Measurements from ENCODE around the gene NFATC4.

Gene NFATC4

GRCh38 chr14:24416254-24416931 lies 48.4 kb downstream of the NFATC4 start:
- no peak overlapping the region for H2AFZ ChIP-seq (ENCODE audit: low read length)
- no peak for TF ChIP-seq EZH2 (IDR thresholded peaks at IDR 0.05; ENCODE audit: borderline replicate concordance, low read length)
- no peak for TF ChIP-seq CTCF (IDR thresholded peaks at IDR 0.05; ENCODE audit: low read length)
- H3K27ac ChIP-seq (ENCODE audit: low read depth, low read length, poor library complexity, severe bottlenecking) = no peak overlapping the region
- no peak overlapping the region for H3K9ac ChIP-seq (ENCODE audit: low read length)
- H3F3A ChIP-seq (ENCODE audit: insufficient read depth, low read length) = no peaks in the 10 kb centered on the region
- H3K9me2 ChIP-seq (ENCODE audit: low read depth, low read length) = no peaks in the 10 kb centered on the region
- H4K20me1 ChIP-seq (ENCODE audit: insufficient read depth, low read length) = no peaks in the 10 kb centered on the region
- H3K27me3 ChIP-seq (ENCODE audit: insufficient read depth, low read length) = 0 out of 2 replicates have a peak, but pooled peaks cover 6% of the 10 kb centered on the region
- no peaks in the 10 kb centered on the region for H3K36me3 ChIP-seq (ENCODE audit: insufficient read depth, low read length)
- no peaks in the 10 kb centered on the region for H3K4me1 ChIP-seq (ENCODE audit: insufficient read depth, low read length, severe bottlenecking)
- no peak overlapping the region for H3K4me2 ChIP-seq (ENCODE audit: low read length)
- H3K9me3 ChIP-seq (ENCODE audit: low read length) = no peaks in the 10 kb centered on the region
- H3K79me2 ChIP-seq (ENCODE audit: insufficient read depth, low read length) = no peaks in the 10 kb centered on the region
- H3K4me3 ChIP-seq (ENCODE audit: low read depth, low read length, poor library complexity, severe bottlenecking) = no peak overlapping the region

GRCh38 chr14:24416932-24417619 lies 49.1 kb downstream of the NFATC4 start:
- Histone ChIP-seq H3K4me3 (ENCODE audit: low read depth, low read length, poor library complexity, severe bottlenecking) (no peak overlapping the region), H3K4me1 (ENCODE audit: insufficient read depth, low read length, severe bottlenecking) (no peaks in the 10 kb centered on the region)

GRCh38 chr14:24417832-24418491 lies 50.0 kb downstream of the NFATC4 start:
- Histone ChIP-seq H3K27me3 (ENCODE audit: insufficient read depth, low read length) (0 out of 2 replicates have a peak, but pooled peaks cover 6% of the 10 kb centered on the region), H3K36me3 (ENCODE audit: insufficient read depth, low read length) (no peaks in the 10 kb centered on the region), H3K9ac (ENCODE audit: low read length) (no peak overlapping the region), H3K4me2 (ENCODE audit: low read length) (no peak overlapping the region), H3K9me3 (ENCODE audit: low read length) (no peaks in the 10 kb centered on the region), H4K20me1 (ENCODE audit: insufficient read depth, low read length) (no peaks in the 10 kb centered on the region), H3F3A (ENCODE audit: insufficient read depth, low read length) (no peaks in the 10 kb centered on the region), H3K4me1 (ENCODE audit: insufficient read depth, low read length, severe bottlenecking) (peaks cover 7% of the 10 kb centered on the region), H3K4me3 (ENCODE audit: low read depth, low read length, poor library complexity, severe bottlenecking) (no peak overlapping the region), H3K9me2 (ENCODE audit: low read depth, low read length) (no peaks in the 10 kb centered on the region), H2AFZ (ENCODE audit: low read length) (no peak overlapping the region), H3K27ac (ENCODE audit: low read depth, low read length, poor library complexity, severe bottlenecking) (no peak overlapping the region), H3K79me2 (ENCODE audit: insufficient read depth, low read length) (no peaks in the 10 kb centered on the region)
- TF ChIP-seq CTCF (IDR thresholded peaks at IDR 0.05; ENCODE audit: low read length) = no peak
- TF ChIP-seq EZH2 (IDR thresholded peaks at IDR 0.05; ENCODE audit: borderline replicate concordance, low read length) = no peak

More at GRCh38 chr14:24416932-24417619, 49.1 kb downstream of the NFATC4 start:
- Histone ChIP-seq H3K9ac (ENCODE audit: low read length) (no peak overlapping the region), H3K9me2 (ENCODE audit: low read depth, low read length) (no peaks in the 10 kb centered on the region), H3F3A (ENCODE audit: insufficient read depth, low read length) (no peaks in the 10 kb centered on the region), H3K27me3 (ENCODE audit: insufficient read depth, low read length) (0 out of 2 replicates have a peak, but pooled peaks cover 6% of the 10 kb centered on the region), H4K20me1 (ENCODE audit: insufficient read depth, low read length) (no peaks in the 10 kb centered on the region), H3K36me3 (ENCODE audit: insufficient read depth, low read length) (no peaks in the 10 kb centered on the region), H3K27ac (ENCODE audit: low read depth, low read length, poor library complexity, severe bottlenecking) (no peak overlapping the region), H3K4me2 (ENCODE audit: low read length) (no peak overlapping the region), H3K9me3 (ENCODE audit: low read length) (no peaks in the 10 kb centered on the region), H3K79me2 (ENCODE audit: insufficient read depth, low read length) (no peaks in the 10 kb centered on the region), H2AFZ (ENCODE audit: low read length) (no peak overlapping the region)
- no peak for TF ChIP-seq EZH2 (IDR thresholded peaks at IDR 0.05; ENCODE audit: borderline replicate concordance, low read length)
- TF ChIP-seq CTCF (IDR thresholded peaks at IDR 0.05; ENCODE audit: low read length) = no peak
